Right renal cortex interstitium (tissue), 3 donors: ENCODE measurements around the gene PTCHD4. TPM values are rescaled to one million over a fixed set of nuclear protein-coding genes. Genes with fewer than 3 reads are reported as not detected.
"Not testable (repeated sequence)": the region's sequence is repeated elsewhere in the genome, so short reads cannot be mapped to it uniquely, and the experiment has no call there.

Experiments used
- DNase-seq, 3 donors: peaks; one replicate each; pipeline ENCODE4 v3.0.0-alpha.2; 2013; ENCODE audit warnings: low read depth in 3 of 3, low spot score in 2 of 3
- polyA plus RNA-seq, 3 donors: library from polyadenylated mRNA; unstranded; fragments of 120-200 nt; gene quantifications; one replicate each; pipeline ENCODE4 v1.2.1, GENCODE V29; 2013; ENCODE audit not compliant: insufficient read length in 3 of 3

PTCHD4 gene
- polyA plus RNA-seq: 1 to 10 TPM; 1.8 to 2.5 (median 2.0) TPM

DNA sequence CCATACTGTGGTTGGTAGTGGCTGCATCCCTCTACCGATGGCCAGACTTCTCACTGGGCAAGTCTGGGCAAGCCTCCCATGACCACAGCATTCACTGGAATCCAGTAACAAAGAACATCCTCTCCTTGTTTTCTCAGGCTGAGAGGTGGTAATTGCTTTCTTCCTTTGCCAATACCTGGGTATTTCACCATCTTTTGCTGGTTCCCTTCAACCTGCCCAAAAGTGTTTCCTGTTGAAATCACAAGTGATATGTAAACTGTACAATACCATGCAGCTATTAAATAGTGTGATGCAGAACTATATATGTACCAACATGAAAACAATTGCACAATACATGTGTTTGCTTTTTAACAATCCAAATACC is at the start of gene PTCHD4:
PTCHD4 (minus strand) TSS at position 55 of the 364 bp plus-strand sequence. CDS start 42,240 bp downstream, outside the sequence.
- DNase-seq: no peak

DNA sequence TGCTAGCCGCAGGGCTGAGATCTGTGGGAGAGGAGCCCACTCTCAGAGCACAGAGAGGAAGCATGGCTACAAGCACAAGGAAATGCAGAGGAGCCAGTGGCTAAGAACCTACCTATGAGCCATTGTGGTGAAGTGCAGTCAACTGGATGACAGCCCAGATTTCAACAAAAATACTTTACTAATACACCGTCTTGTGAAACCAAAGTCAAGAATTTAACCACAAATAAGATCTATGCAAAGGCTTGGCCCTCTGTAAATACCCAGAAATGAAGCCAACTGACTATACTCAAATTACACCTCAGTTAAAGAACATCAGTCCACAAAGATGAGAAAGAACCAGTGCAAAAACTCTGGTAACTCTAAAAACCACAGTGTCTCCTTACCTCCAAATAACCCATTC is 40.1 kb upstream of the PTCHD4 start:
- no peak for DNase-seq

DNA sequence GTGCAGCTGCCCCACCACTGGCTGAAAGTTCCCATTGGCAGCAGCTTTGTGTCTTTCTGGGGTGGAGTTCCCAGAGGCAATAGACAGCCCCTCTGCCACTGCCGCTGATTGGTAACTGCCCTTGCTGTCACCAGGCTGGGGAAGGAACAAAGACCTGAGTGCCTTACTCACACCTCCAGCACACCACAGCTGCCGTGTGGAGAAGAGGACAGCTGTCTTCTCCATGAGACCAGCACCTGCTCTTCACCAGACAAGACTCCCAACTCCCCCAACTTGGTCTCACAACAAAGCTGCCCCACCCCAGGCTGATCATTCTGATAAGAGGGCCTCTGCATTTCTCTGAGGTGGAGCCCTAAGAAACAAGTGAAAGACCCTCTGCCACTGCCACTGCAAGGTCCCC is 39.7 kb upstream of the PTCHD4 start:
- no peak for DNase-seq

DNA sequence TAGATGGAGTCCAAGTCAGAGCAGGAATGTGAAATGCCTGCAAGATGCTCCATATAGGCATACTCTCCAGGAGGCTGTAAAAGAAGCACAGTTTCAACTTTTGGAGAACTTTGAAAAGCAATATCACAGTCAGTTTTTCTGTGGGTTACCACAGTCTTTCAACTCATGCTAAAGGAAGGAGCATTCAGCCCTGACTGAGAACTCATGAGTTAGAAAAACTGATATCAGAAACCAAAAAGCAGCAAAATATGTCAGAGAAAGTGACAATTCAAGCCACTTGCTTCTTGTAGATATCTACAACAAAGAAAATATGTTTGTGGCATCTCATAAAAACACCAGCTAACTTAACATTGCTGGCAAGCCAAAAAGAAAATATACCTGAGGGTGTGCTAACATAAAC is 36.1 kb upstream of the PTCHD4 start:
- no peak for DNase-seq

DNA sequence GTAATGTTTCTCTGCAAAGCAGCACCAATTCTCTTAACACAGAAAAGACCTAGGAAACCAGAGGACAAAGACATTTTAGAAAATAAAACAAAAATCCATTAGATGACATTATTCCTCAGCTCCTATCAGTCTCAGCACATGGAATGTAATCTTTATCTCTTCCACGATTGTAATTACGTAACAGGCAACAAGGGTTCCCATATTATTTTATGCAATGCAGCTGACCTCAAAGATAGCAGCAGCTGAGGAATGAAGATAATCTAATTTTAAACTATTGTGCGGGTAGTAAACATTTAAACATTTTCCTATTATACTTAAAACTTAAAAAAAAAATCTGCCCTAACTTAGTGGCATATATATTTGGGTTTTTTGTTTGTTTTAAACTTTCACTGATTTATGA is 33.0 kb upstream of the PTCHD4 start:
- DNase-seq: no peak

DNA sequence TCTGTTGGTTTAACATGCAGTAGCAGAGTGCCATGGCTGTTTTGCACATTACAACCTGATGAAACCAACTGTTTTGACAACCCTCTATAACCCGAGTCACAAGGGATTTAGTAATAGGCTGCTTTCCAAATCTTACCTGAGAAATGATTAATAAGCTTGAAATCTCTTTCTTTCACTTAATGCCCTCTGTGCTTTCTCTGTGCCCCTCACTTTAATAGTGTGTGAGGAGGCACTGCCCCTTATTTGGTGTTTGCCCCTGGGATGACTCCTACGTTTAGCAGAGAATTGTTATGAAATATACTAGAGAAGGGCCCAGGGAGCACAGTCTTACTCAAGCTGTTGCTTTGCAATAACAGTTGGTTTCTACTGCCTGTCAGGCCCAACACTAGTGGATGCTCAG is 31.0 kb upstream of the PTCHD4 start:
- no peak for DNase-seq

DNA sequence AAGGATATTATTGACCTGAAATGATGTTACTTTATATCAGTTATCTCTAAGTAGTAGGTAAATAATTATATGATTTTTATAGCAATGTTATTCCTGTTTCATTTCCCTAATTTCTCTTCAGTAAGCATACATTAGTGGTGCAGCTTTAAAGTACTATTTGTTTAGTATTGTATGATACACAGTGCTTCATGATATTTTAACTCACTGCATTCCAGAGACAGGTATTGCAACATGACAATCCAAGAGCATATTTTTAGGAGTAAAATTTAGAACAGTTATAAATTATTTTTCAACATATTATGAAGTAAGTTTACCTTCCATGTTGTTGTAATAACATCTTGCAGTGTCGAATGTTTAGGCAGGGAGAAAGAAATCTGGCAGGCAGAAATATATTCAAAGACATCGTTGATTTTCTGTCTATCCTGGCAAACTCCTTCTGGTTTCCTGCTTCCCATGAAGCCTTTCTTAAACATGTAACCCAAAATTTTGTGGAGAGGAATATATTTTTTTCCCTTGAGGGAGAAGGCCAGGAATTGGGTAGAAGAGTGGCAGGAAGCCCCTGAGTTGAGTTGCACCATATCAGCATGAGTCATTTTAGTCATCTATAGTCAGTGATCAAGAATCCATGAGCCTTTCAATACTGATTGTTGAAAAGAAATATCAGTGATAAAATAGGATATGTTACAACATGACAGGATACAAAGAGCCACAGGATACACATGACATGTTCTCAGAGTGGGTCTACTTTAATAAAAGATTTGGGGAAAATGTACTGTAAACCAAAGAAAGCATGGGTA is 29.0 kb upstream of the PTCHD4 start:
- no peak for DNase-seq

DNA sequence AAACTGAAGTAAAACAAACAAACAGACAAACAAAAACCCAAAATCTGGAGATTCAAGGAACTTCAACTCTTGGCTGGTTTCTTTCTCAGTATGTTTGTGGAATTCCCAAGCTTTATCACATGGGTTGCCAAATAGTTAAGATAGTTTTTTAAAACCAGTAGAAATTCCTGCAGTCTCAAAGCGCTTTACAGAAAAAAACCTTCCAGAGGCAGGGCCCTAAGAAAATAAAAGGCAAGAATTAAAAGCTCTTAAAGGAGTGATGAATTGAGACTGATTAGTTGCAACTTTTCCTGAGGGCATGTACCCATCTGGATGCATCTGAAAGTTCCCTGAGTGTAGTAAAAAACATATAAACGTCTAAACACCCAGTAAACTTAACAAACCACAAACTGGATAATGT is 25.9 kb upstream of the PTCHD4 start:
- DNase-seq: no peak

DNA sequence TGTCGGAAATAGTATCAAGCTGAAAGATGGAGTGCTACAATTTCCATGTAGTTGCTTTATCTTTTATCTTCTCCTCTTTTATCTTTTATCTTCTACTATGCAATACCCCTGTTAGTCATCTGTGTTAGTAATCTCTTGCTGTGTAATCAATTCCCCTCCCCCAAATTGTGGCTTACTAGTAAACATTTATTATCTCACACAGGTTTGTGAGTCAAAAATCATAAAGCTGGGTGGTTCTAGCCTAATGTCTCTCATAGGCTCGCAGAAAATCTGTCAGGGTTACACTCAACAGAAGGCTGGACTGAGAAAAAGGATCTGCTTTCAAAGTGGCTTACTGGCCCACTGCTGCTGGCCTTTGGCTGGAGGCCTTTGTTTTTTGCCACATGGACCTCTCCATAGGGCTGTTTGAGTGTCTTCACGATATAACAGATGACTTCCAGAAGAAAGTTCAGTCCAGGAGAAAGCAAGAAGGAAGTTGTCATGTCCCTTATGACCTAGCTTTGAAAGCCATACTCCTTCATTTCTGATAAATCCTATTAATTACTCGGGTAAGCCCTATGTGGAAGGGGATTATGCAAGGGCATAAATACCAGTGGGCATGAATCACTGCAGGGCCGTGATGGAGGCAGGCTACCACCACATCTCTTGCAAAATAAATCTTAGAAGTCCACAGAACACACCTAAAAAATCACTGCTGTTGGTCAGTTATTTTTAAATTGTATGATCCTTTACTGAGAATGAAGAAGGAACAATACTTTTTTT is 24.5 kb upstream of the PTCHD4 start:
- no peak for DNase-seq

DNA sequence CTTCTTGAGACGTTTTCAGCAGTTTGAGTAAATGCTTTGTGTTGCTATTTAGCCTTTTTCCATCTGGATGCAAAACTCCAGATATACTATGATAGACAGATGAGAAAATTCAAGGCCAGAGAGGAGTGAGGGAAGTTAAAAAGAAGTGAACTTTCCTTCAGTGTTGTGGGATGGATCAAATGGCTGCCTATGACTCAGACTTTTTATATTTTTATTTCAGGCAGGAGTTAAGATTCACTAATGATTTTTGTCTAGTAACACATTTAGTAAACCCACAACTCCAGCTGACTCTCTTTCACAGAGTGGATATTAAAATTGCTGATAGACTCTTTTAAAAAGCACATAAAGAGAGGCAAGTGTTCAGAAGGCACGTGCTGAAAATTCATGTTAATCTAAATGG is 23.2 kb upstream of the PTCHD4 start:
- no peak for DNase-seq

DNA sequence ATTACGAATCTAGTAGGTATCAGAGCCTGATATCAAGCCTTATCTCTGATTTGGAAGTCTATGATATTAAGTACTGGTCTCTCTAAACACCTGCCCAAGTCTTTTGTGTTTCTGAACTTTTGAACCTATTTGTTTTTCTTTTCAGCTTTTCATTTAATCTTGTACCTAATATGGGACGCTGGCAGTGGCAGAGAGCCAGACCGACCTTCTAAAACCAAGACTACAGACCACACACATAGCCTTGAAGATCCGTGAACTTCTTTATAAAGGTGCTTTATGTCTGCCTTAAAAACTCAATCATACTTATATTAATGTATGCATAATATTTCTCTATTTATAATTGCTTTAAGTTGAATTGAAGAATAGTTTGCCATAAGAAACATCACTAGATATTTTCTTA is 12.6 kb upstream of the PTCHD4 start:
- DNase-seq: no peak

DNA sequence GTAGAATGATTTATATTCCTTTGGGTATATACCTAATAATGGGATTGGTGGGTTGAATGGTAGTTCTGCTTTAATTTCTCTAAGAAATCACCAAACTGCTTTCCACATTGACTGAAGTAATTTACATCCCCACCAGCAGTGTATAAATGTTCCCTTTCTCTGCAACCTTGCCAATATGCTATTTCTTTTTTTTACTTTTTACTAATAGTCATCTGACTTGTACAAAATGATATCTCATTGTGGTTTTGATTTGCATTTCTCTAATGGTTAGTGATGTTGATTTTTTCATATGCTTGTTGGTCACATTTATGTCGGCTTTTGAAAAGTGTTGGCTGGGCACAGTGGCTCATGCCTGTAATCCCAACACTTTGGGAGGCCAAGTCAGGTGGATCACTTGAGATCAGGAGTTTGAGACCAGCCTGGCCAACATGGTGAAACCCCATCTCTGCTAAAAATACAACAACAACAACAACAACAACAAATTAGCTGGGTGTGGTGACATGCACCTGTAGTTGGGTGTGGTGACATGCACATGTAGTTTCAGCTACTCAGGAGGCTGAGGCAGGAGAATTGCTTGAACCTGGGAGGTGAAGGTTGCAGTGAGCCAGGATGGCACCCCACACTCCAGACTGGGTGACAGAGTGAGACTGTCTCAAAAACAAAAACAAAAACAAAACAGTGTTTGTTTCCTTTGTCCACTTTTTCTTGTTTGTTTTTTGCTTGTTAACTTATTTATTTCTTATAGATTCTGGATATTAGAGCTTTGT is 11.2 kb upstream of the PTCHD4 start:
- not testable (repeated sequence) for DNase-seq

DNA sequence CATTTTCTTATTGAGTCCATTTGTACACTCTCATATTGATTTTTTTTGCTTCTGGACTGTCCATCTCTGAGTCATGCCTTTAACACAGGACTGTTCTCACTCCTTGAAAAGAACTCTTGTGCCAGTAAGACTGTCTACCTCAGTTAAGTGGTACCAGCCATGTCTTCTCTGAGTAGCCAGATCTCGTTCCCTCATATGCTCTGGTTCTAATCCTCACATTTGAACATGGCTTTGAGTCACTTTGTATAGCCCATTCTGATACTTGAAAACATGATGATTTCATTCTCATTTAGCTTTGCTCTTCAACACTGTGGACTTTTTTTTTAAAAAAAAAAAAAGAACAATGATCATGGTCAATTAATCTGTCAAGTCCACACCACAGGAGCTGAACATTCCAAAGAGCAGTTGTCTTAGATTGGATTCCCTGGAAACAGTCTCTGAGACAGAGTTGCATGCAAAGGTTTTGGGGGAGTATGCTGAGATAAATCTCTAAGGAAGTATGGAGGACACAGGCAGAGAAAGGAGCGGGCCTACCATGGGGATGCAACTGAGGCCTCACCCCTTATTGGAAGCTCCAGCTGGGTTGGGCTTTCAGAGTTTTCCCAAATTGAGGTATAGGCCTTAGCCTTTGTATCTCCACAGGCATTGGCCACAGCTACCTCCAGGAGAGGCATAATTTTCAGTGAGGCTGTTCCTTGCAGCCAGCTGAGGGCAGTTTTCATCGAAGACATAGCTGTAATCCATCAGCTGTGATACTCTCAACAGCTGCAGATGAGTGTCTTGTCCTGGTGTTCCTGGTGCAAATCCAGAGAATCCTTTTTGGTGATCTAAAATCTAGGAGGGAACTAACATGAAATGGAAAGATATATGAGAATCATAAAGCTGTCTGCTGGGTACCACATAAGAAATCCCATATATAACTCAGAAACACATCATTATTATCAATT is 6.0 kb upstream of the PTCHD4 start:
- DNase-seq: no peak

DNA sequence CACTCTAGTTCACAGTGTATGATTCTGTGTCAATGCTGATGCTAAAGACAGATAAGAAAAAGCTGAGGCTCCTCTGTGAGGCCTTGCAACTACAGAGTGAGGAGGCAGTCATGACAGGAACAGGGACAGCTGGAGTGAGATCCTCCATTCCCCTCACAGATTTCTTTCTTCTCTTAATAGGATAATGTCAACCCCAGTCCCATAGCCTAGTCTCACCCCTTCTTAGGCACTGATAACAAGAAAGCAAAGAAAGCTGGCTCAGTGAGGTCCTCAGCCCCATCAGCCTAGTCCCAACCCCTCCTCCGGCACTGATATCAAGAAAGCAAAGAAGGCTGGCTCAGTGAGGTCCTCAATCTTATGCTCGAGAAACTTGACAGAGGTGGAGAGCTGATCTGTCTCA is 2.1 kb upstream of the PTCHD4 start:
- DNase-seq: no peak

DNA sequence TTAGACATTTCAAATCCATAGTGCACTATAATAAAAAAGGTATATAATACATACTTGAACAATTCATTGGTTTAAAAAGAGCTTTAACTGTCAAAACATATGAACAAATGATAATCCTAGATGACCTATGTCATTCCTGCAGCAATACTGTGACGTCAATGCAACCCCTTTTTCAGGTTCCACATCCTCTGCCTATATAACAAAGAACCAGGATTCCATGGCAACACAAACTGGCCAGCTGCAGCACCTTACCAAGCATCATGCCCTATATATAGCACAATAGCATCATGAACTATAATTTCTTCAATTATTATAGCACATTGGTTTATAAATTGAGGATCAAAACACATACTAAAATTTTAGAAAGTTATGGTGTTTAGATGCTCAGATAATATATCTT is 578 bp upstream of the PTCHD4 start:
- DNase-seq: no peak

DNA sequence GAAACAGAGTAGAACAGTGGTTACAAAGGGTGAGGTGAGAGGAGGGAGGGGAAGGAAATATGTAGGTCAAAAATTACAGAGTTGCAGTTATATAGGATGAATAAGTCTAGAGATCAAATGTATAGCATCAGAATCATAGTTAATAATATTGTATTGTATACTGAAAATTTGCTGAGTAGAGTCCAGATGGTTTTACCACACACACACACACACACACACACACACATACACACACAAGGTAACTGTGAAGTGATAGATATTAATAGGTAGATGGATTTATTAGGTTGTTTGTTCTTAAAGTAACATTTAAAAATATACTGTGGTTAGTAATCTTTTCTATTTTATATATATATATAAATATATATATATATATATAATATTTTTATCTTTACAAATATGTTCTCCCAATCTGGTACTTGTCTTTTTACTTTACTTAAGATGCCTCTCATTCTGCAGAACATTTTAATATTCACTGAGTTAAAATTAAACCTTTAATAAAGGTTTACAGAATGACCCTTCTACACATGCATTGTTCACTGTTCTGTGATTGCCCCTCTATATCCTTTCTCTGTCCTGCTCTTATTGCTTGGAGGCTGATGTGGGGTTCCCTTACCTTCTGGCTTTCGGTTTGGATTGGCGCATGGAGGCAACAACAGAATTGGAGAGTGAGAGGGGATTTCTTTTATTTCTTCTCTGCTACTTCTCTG is 408 bp downstream of the PTCHD4 start:
- no peak for DNase-seq

DNA sequence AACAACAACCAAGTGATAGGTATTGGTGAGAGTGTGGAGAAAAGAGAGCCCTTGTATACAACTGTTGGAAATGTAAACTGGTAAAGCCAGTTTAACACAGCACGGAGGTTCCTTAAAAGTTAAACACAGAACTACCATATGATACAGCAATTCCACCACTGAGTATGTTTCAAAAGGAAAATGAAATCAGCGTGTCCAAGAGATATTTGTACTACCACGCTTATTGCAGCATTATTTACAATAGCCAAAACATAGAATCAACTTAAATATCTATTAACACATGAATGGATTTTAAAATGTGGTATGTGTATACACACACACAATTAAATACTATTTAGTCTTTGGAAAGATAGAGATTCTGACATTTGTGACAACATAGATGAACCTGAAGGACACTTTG is 1.1 kb downstream of the PTCHD4 start:
- no peak for DNase-seq

DNA sequence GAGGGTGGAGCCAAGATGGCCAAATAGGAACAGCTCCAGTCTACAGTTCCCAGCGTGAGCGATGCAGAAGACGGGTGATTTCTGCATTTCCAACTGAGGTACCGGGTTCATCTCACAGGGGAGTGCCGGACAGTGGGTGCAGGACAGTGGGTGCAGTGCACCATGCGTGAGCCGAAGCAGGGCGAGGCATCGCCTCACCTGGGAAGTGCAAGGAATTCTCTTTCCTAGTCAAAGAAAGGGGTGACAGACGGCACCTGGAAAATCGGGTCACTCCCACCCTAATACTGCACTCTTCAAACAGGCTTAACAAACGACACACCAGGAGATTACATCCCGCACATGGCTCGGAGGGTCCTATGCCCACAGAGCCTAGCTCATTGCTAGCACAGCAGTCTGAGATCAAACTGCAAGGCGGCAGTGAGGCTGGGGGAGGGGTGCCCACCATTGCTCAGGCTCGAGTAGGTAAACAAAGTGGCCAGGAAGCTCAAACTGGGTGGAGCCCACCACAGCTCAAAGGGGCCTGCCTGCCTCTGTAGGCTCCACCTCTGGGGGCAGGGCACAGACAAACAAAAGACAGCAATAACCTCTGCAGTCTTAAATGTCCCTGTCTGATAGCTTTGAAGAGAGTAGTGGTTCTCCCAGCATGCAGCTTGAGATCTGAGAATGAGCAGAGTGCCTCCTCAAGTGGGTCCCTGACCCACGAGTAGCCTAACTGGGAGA is 8.4 kb downstream of the PTCHD4 start:
- DNase-seq: not testable (repeated sequence)

DNA sequence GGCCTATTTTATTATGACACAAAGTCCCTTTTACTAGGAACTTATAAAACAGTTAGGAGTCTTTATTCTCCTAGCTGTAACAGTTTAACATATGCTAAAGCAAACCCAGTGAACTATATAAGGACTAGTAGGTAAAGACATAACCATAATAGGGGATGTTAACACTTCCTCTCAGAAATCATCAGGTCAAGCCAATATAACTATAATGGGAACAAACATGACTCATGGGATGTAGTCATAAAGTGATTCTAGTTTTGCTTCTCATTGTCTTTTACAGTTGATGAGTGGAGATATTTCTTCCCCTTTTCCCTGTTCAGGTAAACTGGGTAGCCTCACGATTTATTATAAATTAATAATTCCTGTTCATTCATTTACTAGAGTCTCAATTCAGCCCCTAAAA is 9.7 kb downstream of the PTCHD4 start:
- DNase-seq: no peak
